IMR-90 (cell line): ENCODE results near the gene NTRK3. TPM values are rescaled to one million over a fixed set of nuclear protein-coding genes. Genes with fewer than 3 reads are reported as not detected.

Experiments
- ATAC-seq: fragments of 200-7000 bp; cut with Tn5 transposase; 2 replicates; pipeline ENCODE4 v1.9.1; 2020; ENCODE audit warnings: low read depth, mild to moderate bottlenecking, moderate library complexity
- BruUV-seq: library from RNA; stranded (reverse); fragments of 400-500 nt; replicated peaks from 2 replicates; lab custom pipeline; 2021; lab: Mats Ljungman, UMichigan
- CTCF ChIA-PET: fragments of 300-600 bp; formaldehyde crosslinking; extraction: SDS; loops from one replicate; lab custom pipeline; 2021; ENCODE audit warnings: antibody characterized with exemption; lab: Yijun Ruan, JAX
- POLR2A ChIA-PET: fragments of 300-600 bp; sonication (Branson Sonifier 250); formaldehyde crosslinking; loops from one replicate; lab custom pipeline; 2022; ENCODE audit warnings: antibody characterized with exemption; ENCODE audit not compliant: unreplicated experiment; lab: Charles Lee
- DNase-seq: peaks from one replicate; pipeline ENCODE4 v3.0.0; 2013
- H2AFZ ChIP-seq: replicated peaks from 2 replicates; pipeline ENCODE3; 2013; ENCODE audit warnings: low read length, mild to moderate bottlenecking; ENCODE audit not compliant: poor library complexity
- H2AK5ac ChIP-seq: 2 replicates; pipeline ENCODE4 v1.6.1; 2013; ENCODE audit warnings: low read depth, low read length, inconsistent platforms
- H2AK9ac ChIP-seq: replicated peaks from 2 replicates; pipeline ENCODE3; 2013; ENCODE audit warnings: mild to moderate bottlenecking, low read depth, low read length, moderate library complexity; ENCODE audit not compliant: poor library complexity
- H2BK120ac ChIP-seq: 2 replicates; pipeline ENCODE4 v1.6.1; 2013; ENCODE audit warnings: low read depth, low read length, inconsistent platforms
- H2BK15ac ChIP-seq: 3 replicates; pipeline ENCODE4 v1.6.1; 2013; ENCODE audit warnings: low read depth, low read length, inconsistent platforms
- H2BK20ac ChIP-seq: 2 replicates; pipeline ENCODE4 v1.6.1; 2013; ENCODE audit warnings: low read depth, mild to moderate bottlenecking, inconsistent platforms, low read length, moderate library complexity
- H2BK5ac ChIP-seq: 2 replicates; pipeline ENCODE4 v1.6.1; 2013; ENCODE audit warnings: mild to moderate bottlenecking, low read depth, low read length, inconsistent platforms; ENCODE audit not compliant: poor library complexity, severe bottlenecking
- H3K14ac ChIP-seq: replicated peaks from 2 replicates; pipeline ENCODE4 v1.6.1; 2013; ENCODE audit warnings: low read depth, low read length, inconsistent platforms
- H3K18ac ChIP-seq: 2 replicates; pipeline ENCODE4 v1.6.1; 2013; ENCODE audit warnings: low read depth, low read length, control low read depth
- H3K23ac ChIP-seq: 2 replicates; pipeline ENCODE4 v1.6.1; 2013; ENCODE audit warnings: low read depth, low read length, inconsistent platforms
- H3K27ac ChIP-seq: 2 replicates; pipeline ENCODE4 v1.5.1; 2013; ENCODE audit warnings: mild to moderate bottlenecking, control low read depth, low read length; ENCODE audit not compliant: insufficient read depth
- H3K27me3 ChIP-seq: 2 replicates; pipeline ENCODE4 v1.6.1; 2013; ENCODE audit warnings: low read length; ENCODE audit not compliant: control insufficient read depth, insufficient read depth
- H3K36me3 ChIP-seq: 2 replicates; pipeline ENCODE4 v1.6.1; 2013; ENCODE audit warnings: low read length, mixed read lengths; ENCODE audit not compliant: control insufficient read depth, insufficient read depth
- H3K4ac ChIP-seq: 2 replicates; pipeline ENCODE4 v1.6.1; 2013; ENCODE audit warnings: low read depth, low read length, inconsistent platforms
- H3K4me1 ChIP-seq: 2 replicates; pipeline ENCODE4 v1.6.1; 2013; ENCODE audit warnings: low read length, mixed read lengths; ENCODE audit not compliant: control insufficient read depth, insufficient read depth
- H3K4me2 ChIP-seq: 2 replicates; pipeline ENCODE4 v1.6.1; 2013; ENCODE audit warnings: low read depth, mild to moderate bottlenecking, control low read depth, low read length, moderate library complexity
- H3K4me3 ChIP-seq: 2 replicates; pipeline ENCODE4 v1.5.1; 2013; ENCODE audit warnings: low read depth, mild to moderate bottlenecking, control low read depth, low read length, moderate library complexity; ENCODE audit not compliant: insufficient read depth
- H3K56ac ChIP-seq: 2 replicates; pipeline ENCODE4 v1.6.1; 2013; ENCODE audit warnings: low read length, inconsistent platforms; ENCODE audit not compliant: insufficient read depth; ENCODE audit errors: extremely low read depth
- H3K79me1 ChIP-seq, 2 experiments: 2 replicates each; pipeline ENCODE4 v1.6.1; 2013; ENCODE audit warnings: low read length in 2 of 2, inconsistent platforms in 1 of 2, low read depth in 1 of 2
- H3K9ac ChIP-seq: 2 replicates; pipeline ENCODE4 v1.6.1; 2013; ENCODE audit warnings: low read depth, low read length, control low read depth
- H3K9me1 ChIP-seq: 2 replicates; pipeline ENCODE4 v1.6.1; 2013; ENCODE audit warnings: low read length, inconsistent platforms; ENCODE audit not compliant: insufficient read depth
- H3K9me3 ChIP-seq: 2 replicates; pipeline ENCODE4 v1.6.1; 2013; ENCODE audit warnings: low read length; ENCODE audit not compliant: control insufficient read depth, insufficient read depth
- H4K20me1 ChIP-seq: 2 replicates; pipeline ENCODE4 v1.6.1; 2013; ENCODE audit warnings: low read length, inconsistent platforms; ENCODE audit not compliant: insufficient read depth
- H4K5ac ChIP-seq: 2 replicates; pipeline ENCODE4 v1.6.1; 2013; ENCODE audit warnings: mild to moderate bottlenecking, low read depth, low read length, control low read depth
- H4K8ac ChIP-seq, 2 experiments: 2 replicates each; pipeline ENCODE4 v1.6.1; 2013; ENCODE audit warnings: low read depth in 2 of 2, low read length in 2 of 2, control low read depth in 1 of 2, inconsistent platforms in 1 of 2
- H4K91ac ChIP-seq: 2 replicates; pipeline ENCODE4 v1.6.1; 2013; ENCODE audit warnings: low read depth, low read length, inconsistent platforms; ENCODE audit not compliant: insufficient read depth
- BHLHE40 ChIP-seq: fragments of 150-350 bp; IDR thresholded peaks from 2 replicates; pipeline ENCODE4 v1.6.1; 2016; ENCODE audit warnings: mild to moderate bottlenecking, low read depth, low read length
- CEBPB ChIP-seq: IDR thresholded peaks from 2 replicates; pipeline ENCODE4 v1.6.1; 2012; ENCODE audit warnings: low read depth, low read length, improper control_type of control experiment
- CHD1 ChIP-seq: IDR thresholded peaks from 2 replicates; pipeline ENCODE4 v1.6.1; 2012; ENCODE audit warnings: low read depth, low read length, improper control_type of control experiment
- CTCF ChIP-seq: conservative IDR thresholded peaks from 2 replicates; pipeline ENCODE4 v1.5.1; 2012; ENCODE audit warnings: mild to moderate bottlenecking, low read depth, low read length, improper control_type of control experiment
- ELK1 ChIP-seq: fragments of 150-350 bp; IDR thresholded peaks from 2 replicates; pipeline ENCODE4 v1.6.1; 2016; ENCODE audit warnings: low read depth, mild to moderate bottlenecking, low read length, moderate library complexity, borderline replicate concordance
- FOS ChIP-seq: fragments of 150-350 bp; IDR thresholded peaks from 2 replicates; pipeline ENCODE4 v1.6.1; 2016; ENCODE audit warnings: low read depth, low read length
- MAFK ChIP-seq: IDR thresholded peaks from 2 replicates; pipeline ENCODE4 v1.6.1; 2012; ENCODE audit warnings: low read depth, low read length, improper control_type of control experiment
- MAZ ChIP-seq: IDR thresholded peaks from 2 replicates; pipeline ENCODE4 v1.6.1; 2012; ENCODE audit warnings: low read depth, mild to moderate bottlenecking, low read length, improper control_type of control experiment, moderate library complexity, borderline replicate concordance
- MXI1 ChIP-seq: IDR thresholded peaks from 2 replicates; pipeline ENCODE4 v1.6.1; 2012; ENCODE audit warnings: low read depth, mild to moderate bottlenecking, low read length, moderate library complexity, borderline replicate concordance
- NFE2L2 ChIP-seq: fragments of 150-350 bp; IDR thresholded peaks from 2 replicates; pipeline ENCODE4 v1.6.1; 2016; ENCODE audit warnings: low read depth, mild to moderate bottlenecking, low read length
- POLR2A ChIP-seq: IDR thresholded peaks from 2 replicates; pipeline ENCODE4 v1.6.1; 2012; ENCODE audit warnings: mild to moderate bottlenecking, low read depth, low read length
- RAD21 ChIP-seq: IDR thresholded peaks from 2 replicates; pipeline ENCODE4 v1.6.1; 2012; ENCODE audit warnings: low read length, improper control_type of control experiment
- RCOR1 ChIP-seq: IDR thresholded peaks from 2 replicates; pipeline ENCODE4 v1.6.1; 2012; ENCODE audit warnings: mild to moderate bottlenecking, low read length, improper control_type of control experiment; ENCODE audit not compliant: insufficient replicate concordance
- RFX5 ChIP-seq: IDR thresholded peaks from 2 replicates; pipeline ENCODE4 v1.8.0; 2012; ENCODE audit warnings: low read depth, mild to moderate bottlenecking, low read length, moderate library complexity
- SMC3 ChIP-seq: fragments of 150-350 bp; IDR thresholded peaks from 2 replicates; pipeline ENCODE4 v1.6.1; 2016; ENCODE audit warnings: low read depth, mild to moderate bottlenecking, antibody characterized with exemption, low read length, moderate library complexity
- USF2 ChIP-seq: fragments of 150-350 bp; IDR thresholded peaks from 2 replicates; pipeline ENCODE4 v1.6.1; 2017; ENCODE audit warnings: mild to moderate bottlenecking, antibody characterized with exemption, low read length, low read depth
- WGBS, 2 experiments: methylation state at CpG; one replicate each; pipeline versions ENCODE4 v1.1.5 to v1.1.7; 2013; ENCODE audit warnings: missing lambda C conversion rate in 2 of 2; ENCODE audit not compliant: insufficient read length in 1 of 2; ENCODE audit errors: extremely low coverage in 2 of 2; 5-methylcytosine and 5-hydroxymethylcytosine counted together
- dilution Hi-C: fragments of 300-500 bp; cut with HindIII; formaldehyde crosslinking; loops from one replicate; pipeline ENCODE4 v1.14.3; 2018; ENCODE audit warnings: low sequenced_read_pairs; ENCODE audit not compliant: unreplicated experiment
- in situ Hi-C: fragments of 300-500 bp; cut with MboI; formaldehyde crosslinking; loops from 3 replicates; pipeline ENCODE4 v1.14.3; 2019; ENCODE audit warnings: low sequenced_read_pairs, inconsistent platforms, mixed read lengths
- intact Hi-C: fragments of 100-400 bp; cut with micrococcal nuclease; formaldehyde crosslinking; loops from 2 replicates; pipeline ENCODE4 v1.10.0; 2022
- polyA plus RNA-seq, 3 experiments: library from polyadenylated mRNA; depleted of rRNA; stranded (reverse); fragments of >200 nt; gene quantifications; 2 replicates each; pipeline ENCODE4 v1.2.3, GENCODE V29; 2012; ENCODE audit warnings: low replicate concordance in 1 of 3
- total RNA-seq: library from RNA; depleted of rRNA; stranded (reverse); fragments of >200 nt; gene quantifications from 2 replicates; pipeline ENCODE4 v1.2.3, GENCODE V29; 2012

NTRK3 gene
- total and polyA plus RNA-seq, 2 of the 4 experiments (the other 2 are of a cell fraction), result under 0.01 to 0.15 TPM

- no peak overlapping the region for H2BK5ac ChIP-seq
- dilution Hi-C loops, result no loop called here
- no peak overlapping the region for H3K9ac ChIP-seq
- DNase-seq (no peak), ATAC-seq (no peak)
- no peak overlapping the region for H3K56ac ChIP-seq
- intact Hi-C loops, result loop anchor here (5.0 kb wide), 1 partner anchor 627 kb away; no protein-coding TSS in a partner anchor
- H2AFZ ChIP-seq, result no peak overlapping the region
- H3K9me3 ChIP-seq, result no peaks in the 10 kb centered on the region
- H4K91ac ChIP-seq, result no peak overlapping the region
- no peak overlapping the region for H3K23ac ChIP-seq
- no peak overlapping the region for H2AK9ac ChIP-seq
- no peak overlapping the region for H3K4me2 ChIP-seq
- no peaks in the 10 kb centered on the region for H3K36me3 ChIP-seq
- no peak overlapping the region for H4K8ac ChIP-seq
- ChIA-PET POLR2A (no interaction called here), CTCF (no interaction called here)
- no peaks in the 10 kb centered on the region for H3K4me1 ChIP-seq
- no peaks in the 10 kb centered on the region for H4K20me1 ChIP-seq
- H3K18ac ChIP-seq, result no peak overlapping the region
- H3K4ac ChIP-seq, result no peak overlapping the region
- no peak overlapping the region for H3K4me3 ChIP-seq
- no peak overlapping the region for H2BK120ac ChIP-seq
- H2BK20ac ChIP-seq, result no peak overlapping the region
- no peak overlapping the region for H2AK5ac ChIP-seq
- 50% methylated on average over 2 of the region's 6 CpGs; no CpG with 5 or more reads in 1 of the 2 experiments for WGBS, 2 experiments
- H3K79me1 ChIP-seq, result no peaks in the 10 kb centered on the region
- H4K5ac ChIP-seq, result no peak overlapping the region
- no peaks in the 10 kb centered on the region for H3K9me1 ChIP-seq
- H3K14ac ChIP-seq, result no peak overlapping the region
- no TSS peak for BruUV-seq
- H3K27me3 ChIP-seq, result peaks cover 3% of the 10 kb centered on the region; the same call in 1 of the 2 replicates
- H2BK15ac ChIP-seq, result no peak overlapping the region
- TF ChIP-seq ELK1 (no peak), SMC3 (no peak), RFX5 (no peak), MXI1 (no peak), FOS (no peak), CTCF (no peak), NFE2L2 (no peak), CEBPB (no peak), POLR2A (no peak), MAFK (no peak), CHD1 (no peak), RAD21 (no peak), USF2 (no peak), RCOR1 (no peak), MAZ (no peak), BHLHE40 (no peak)
- H3K27ac ChIP-seq, result no peak overlapping the region
- in situ Hi-C loops, result no loop called here
These were observed 7.3 kb downstream of the NTRK3 start for GRCh38 chr15:88249220-88249619.
